Measurements from ENCODE around the gene AKT1. TPM values are rescaled to one million over a fixed set of nuclear protein-coding genes. Genes with fewer than 3 reads are reported as not detected.

The AKT1 gene
- total RNA-seq, 2 donors from 2014 or later, result 158 to 162 TPM

DNA sequence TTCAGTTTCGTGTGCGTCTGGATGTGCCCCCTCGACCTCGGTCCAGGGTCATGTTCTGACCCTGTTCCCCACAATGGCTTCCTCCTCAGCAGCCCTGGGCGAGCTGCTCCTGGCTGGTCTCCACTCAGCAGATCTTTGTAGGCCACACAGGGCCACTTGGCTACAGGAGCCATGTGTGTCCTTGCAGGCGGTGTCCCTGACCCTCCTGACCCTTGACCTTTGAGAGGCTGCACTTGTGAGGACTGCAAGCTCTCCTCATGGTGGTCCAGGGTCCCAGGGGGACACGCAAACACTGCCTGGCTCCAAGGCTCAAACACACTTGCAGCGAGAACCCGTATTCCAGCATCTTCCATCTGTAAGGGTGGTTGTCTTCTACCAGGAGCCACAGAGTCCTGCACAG, 50.1 kb downstream of the AKT1 start:
- H3K4me1 ChIP-seq (ENCODE audit: control insufficient read depth in 1 of 2, low read depth in 2 of 2), result peaks cover 38 to 52% of the 10 kb centered on the region in 2 donors
- no peak for DNase-seq (ENCODE audit: low spot score)
- TF ChIP-seq CTCF (IDR thresholded peaks at IDR 0.05), result no peak
- H3K27ac ChIP-seq, result peak overlapping the region; percentile 93 to 95
- no peaks in the 10 kb centered on the region for H3K27me3 ChIP-seq (replicated peaks; ENCODE audit: insufficient read depth)
- ATAC-seq (ENCODE audit: insufficient number of reproducible peaks, low FRiP score, low read depth), result no peak
- H3K36me3 ChIP-seq, result peaks cover 29% of the 10 kb centered on the region
- no peaks in the 10 kb centered on the region for H3K9me3 ChIP-seq
- H3K4me3 ChIP-seq, result no peak overlapping the region

GRCh38 chr14:104744484-104744883, 51.1 kb downstream of the AKT1 start:
- no peaks in the 10 kb centered on the region for H3K27me3 ChIP-seq (replicated peaks; ENCODE audit: insufficient read depth)
- peaks cover 38% of the 10 kb centered on the region for H3K36me3 ChIP-seq
- peak overlapping the region; percentile 93 to 95 for H3K27ac ChIP-seq
- no peaks in the 10 kb centered on the region for H3K9me3 ChIP-seq
- H3K4me1 ChIP-seq (ENCODE audit: control insufficient read depth in 1 of 2, low read depth in 2 of 2), result peaks cover 35 to 43% of the 10 kb centered on the region in 2 donors
- no peak for TF ChIP-seq CTCF (IDR thresholded peaks at IDR 0.05)
- H3K4me3 ChIP-seq, result no peak overlapping the region
- no peak for ATAC-seq (ENCODE audit: insufficient number of reproducible peaks, low FRiP score, low read depth)
- no peak for DNase-seq (ENCODE audit: low spot score)

GRCh38 chr14:104743461-104744380, 51.8 kb downstream of the AKT1 start:
- Histone ChIP-seq H3K4me1 (ENCODE audit: control insufficient read depth in 1 of 2, low read depth in 2 of 2) (peaks cover 27 to 35% of the 10 kb centered on the region in 2 donors), H3K27ac (peak overlapping the region in 1 of 2 donors; percentile 93), H3K4me3 (no peak overlapping the region), H3K9me3 (no peaks in the 10 kb centered on the region), H3K36me3 (peaks cover 40% of the 10 kb centered on the region), H3K27me3 (replicated peaks; ENCODE audit: insufficient read depth) (no peaks in the 10 kb centered on the region)
- DNase-seq (ENCODE audit: low spot score) (no peak), ATAC-seq (ENCODE audit: insufficient number of reproducible peaks, low FRiP score, low read depth) (no peak)
- no peak for TF ChIP-seq CTCF (IDR thresholded peaks at IDR 0.05)

DNA sequence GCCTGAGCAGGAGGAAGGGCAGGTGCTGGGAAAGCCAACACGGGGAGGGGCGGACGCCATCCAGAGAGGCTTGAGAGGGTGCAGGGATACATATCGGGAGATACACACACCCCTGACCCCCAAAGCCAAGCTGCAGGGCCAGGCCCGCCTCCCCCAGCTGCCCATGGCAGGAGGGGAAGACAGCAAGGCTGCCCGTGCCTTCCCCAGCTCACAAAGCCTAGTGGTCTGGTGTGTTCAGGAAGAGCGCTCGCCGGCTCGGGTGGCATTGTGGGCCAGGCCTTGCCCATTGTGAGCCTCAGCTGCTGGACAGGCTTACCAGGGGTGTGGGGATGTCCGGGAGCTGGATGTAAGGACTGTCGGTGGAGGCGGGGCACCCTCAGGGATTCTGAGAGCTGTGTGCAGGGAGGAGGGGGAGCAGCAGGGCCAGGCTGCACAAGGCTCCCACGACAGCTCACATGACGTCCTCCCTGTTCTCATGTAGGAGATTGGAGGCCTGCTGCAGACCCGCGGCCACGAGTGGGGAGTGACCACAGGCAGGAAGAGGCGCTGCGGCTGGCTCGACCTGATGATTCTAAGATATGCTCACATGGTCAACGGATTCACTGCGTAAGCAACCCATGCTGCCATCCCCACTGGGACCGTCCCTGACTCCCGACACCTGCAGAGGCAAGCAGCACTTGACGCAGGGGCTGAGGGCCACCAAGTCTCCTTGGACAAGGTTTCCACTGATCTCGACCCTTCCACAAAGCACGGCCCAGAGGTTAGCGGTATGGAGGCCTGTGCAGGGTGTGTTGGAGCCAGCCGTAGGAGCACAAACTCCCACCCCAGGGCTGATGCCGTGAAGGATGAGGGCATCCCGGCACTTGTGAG, 52.7 kb downstream of the AKT1 start:
- Histone ChIP-seq H3K27me3 (replicated peaks; ENCODE audit: insufficient read depth) (no peaks in the 10 kb centered on the region), H3K9me3 (no peaks in the 10 kb centered on the region), H3K27ac (peak overlapping the region in 1 of 2 donors; percentile 47), H3K4me3 (no peak overlapping the region), H3K36me3 (peaks cover 40% of the 10 kb centered on the region), H3K4me1 (ENCODE audit: control insufficient read depth in 1 of 2, low read depth in 2 of 2) (peaks cover 19 to 28% of the 10 kb centered on the region in 2 donors)
- DNase-seq (ENCODE audit: low spot score) (no peak), ATAC-seq (ENCODE audit: insufficient number of reproducible peaks, low FRiP score, low read depth) (no peak)
- no peak for TF ChIP-seq CTCF (IDR thresholded peaks at IDR 0.05)

GRCh38 chr14:104741803-104742251, 53.7 kb downstream of the AKT1 start:
- no peaks in the 10 kb centered on the region for H3K27me3 ChIP-seq (replicated peaks; ENCODE audit: insufficient read depth)
- peaks cover 17 to 28% of the 10 kb centered on the region in 2 donors for H3K4me1 ChIP-seq (ENCODE audit: control insufficient read depth in 1 of 2, low read depth in 2 of 2)
- no peak overlapping the region for H3K27ac ChIP-seq
- DNase-seq (ENCODE audit: low spot score) (no peak), ATAC-seq (ENCODE audit: insufficient number of reproducible peaks, low FRiP score, low read depth) (no peak)
- no peak for TF ChIP-seq CTCF (IDR thresholded peaks at IDR 0.05)
- H3K36me3 ChIP-seq, result peaks cover 40% of the 10 kb centered on the region
- no peaks in the 10 kb centered on the region for H3K9me3 ChIP-seq
- no peak overlapping the region for H3K4me3 ChIP-seq
